Hematopoietic multipotent progenitor cell treated with erythropoietin and hydrocortisone succinate and interleukin-3 and kit ligand, for 17 days (in vitro differentiated cells): Measurements from ENCODE around the gene NCKIPSD.
"Not testable (repeated sequence)": the region's sequence is repeated elsewhere in the genome, so short reads cannot be mapped to it uniquely, and the experiment has no call there.

Experiments used
- DNase-seq: peaks from one replicate; pipeline ENCODE4 v3.0.0-alpha.2; 2015; ENCODE audit warnings: low spot score

NCKIPSD gene

DNA sequence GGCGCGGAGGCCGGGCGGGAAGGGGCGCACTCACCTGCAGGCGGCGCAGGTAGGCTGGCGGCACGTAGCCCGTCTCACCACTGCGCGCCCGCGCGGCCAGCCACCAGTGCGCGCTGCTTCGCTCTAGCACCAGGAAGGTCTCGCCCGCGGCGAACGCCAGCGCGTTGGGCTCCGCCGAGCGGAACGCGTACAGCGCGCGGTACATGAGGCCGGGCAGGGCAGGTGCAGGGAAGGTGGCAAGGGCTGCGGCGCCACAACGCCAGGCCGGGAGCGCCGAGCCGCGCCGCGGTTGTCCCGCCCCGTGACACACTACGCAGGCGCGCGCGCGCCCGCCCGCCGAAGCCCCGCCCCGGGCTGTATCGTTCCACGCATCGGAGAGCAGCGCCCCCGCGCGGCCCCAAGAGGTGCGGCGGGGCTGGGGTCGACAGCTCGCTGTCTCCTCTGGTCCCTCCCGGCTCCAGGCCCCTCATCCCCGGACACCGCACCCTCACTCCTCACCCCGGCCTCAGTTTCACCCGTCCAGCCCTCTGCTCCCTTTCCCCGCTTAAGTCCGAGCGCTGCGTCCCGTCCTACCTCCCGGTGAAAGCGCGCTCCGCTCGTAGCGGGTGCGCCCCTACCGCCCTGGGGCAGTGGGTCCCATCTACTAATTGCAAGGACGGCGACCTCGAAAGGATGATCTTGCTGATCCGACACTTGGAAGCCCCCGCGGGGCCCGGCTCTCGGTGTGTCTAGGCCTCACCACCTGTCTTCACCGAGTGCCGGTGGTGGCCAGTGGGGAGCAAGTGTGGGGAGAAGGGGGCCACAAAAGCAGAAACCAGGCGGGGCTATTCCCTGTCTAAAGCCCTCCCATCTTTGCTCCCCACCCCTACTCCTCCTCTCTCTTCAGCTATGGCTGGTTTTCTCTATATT is at the start of gene NCKIPSD:
TSS of gene NCKIPSD (minus strand) at position 313 of the 909 bp plus-strand sequence. CDS start at position 205, 108 bp downstream.
- peak; percentile 91 for DNase-seq

DNA sequence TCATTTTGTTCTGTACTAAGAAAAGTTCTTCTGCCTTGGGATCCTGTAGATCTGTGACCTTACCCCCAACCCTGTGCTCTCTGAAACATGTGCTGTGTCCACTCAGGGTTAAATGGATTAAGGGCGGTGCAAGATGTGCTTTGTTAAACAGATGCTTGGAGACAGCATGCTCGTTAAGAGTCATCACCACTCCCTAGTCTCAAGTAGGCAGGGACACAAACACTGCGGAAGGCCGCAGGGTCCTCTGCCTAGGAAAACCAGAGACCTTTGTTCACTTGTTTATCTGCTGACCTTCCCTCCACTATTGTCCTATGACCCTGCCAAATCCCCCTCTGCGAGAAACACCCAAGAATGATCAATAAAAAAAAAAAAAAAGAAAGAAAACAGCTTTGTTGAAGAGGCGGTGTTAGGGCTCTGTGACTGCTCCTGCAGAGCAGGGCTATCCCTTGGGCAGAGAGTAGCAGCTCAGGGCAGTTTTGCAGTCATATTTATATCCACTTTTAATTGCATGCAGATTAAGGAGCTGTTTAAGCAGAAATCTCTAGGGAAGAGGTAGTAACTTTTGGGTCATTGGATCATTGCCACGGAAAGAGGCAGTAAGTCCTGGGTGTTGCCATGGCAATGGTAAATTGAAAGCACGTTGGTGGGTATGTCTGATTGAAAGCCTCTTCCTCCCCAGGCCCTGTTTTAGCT is 49.5 kb upstream of the NCKIPSD start:
- not testable (repeated sequence) for DNase-seq

DNA sequence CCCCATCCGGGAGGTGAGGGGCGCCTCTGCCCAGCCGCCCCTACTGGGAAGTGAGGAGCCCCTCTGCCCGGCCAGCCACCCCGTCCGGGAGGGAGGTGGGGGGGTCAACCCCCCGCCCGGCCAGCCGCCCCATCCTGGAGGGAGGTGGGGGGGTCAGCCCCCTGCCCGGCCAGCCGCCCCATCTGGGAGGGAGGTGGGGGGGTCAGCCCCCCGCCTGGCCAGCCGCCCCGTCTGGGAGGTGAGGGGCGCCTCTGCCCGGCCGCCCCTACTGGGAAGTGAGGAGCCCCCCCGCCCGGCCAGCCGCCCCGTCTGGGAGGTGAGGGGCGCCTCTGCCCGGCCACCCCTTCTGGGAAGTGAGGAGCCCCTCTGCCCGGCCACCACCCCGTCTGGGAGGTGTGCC is 48.8 kb upstream of the NCKIPSD start:
- not testable (repeated sequence) for DNase-seq

DNA sequence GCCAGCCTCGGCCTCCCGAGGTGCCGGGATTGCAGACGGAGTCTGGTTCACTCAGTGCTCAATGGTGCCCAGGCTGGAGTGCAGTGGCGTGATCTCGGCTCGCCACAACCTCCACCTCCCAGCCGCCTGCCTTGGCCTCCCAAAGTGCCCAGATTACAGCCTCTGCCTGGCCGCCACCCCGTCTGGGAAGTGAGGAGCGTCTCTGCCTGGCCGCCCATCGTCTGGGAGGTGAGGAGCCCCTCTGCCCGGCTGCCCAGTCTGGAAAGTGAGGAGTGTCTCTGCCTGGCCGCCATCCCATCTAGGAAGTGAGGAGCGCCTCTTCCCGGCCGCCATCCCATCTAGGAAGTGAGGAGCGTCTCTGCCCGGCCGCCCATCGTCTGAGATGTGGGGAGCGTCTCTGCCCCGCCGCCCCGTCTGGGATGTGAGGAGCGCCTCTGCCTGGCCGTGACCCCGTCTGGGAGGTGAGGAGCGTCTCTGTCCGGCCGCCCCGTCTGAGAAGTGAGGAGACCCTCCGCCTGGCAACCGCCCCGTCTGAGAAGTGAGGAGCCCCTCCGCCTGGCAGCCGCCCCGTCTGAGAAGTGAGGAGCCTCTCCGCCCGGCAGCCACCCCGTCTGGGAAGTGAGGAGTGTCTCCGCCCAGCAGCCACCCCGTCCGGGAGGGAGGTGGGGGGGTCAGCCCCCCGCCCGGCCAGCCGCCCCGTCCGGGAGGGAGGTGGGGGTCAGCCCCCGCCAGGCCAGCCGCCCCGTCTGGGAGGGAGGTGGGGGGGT is 48.2 kb upstream of the NCKIPSD start:
- not testable (repeated sequence) for DNase-seq

DNA sequence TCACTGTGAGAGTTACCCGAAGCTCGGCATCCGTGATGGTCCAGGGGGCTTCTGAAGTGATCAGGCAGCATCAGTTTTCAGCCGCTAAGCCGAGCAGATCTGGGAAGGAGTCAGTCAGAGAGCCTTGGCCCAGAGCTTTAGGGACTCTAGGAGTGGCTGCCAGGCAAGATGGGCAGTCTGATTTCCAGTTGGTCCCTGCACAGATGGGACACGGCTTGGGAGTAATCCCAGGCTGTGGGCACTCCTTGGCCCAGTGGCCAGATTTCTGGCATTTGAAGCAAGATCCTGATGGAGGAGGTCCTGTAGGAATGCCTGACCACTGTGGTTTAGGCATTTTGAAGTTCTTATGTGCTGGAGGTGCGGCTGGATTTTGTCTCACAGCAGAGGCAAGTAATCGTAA is 41.8 kb upstream of the NCKIPSD start:
- DNase-seq, result no peak

DNA sequence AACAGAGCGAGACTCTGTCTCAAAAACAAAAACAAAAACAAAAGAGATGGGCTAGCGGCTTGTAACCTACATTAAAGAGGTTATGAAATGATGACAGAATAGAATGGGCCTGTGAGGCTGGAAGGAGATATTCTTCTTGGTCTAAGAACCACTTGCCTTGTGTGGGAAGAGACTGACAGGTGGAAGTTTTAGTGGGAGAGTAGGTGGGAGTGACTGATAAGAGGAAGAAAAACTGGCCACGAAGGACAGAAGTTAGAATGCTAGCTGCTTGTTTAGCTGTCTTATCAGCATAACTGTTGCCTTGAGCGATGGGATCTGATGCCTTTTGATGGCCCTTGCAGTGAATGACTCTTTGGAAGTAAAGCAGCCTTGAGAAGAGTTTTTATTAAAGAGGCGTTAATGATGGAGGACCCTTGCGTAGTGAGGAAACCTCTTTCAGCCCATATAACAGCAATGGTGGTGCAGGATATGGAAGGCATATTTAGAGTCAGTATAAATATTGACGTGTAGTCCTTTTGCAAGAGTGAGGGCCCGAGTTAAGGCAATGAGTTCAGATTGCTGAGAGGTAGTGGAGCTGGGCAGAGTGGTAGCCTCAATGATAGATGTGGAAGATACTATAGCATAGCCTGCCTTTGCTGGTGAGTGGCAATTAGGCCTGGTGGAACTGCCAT is 39.6 kb upstream of the NCKIPSD start:
- not testable (repeated sequence) for DNase-seq

DNA sequence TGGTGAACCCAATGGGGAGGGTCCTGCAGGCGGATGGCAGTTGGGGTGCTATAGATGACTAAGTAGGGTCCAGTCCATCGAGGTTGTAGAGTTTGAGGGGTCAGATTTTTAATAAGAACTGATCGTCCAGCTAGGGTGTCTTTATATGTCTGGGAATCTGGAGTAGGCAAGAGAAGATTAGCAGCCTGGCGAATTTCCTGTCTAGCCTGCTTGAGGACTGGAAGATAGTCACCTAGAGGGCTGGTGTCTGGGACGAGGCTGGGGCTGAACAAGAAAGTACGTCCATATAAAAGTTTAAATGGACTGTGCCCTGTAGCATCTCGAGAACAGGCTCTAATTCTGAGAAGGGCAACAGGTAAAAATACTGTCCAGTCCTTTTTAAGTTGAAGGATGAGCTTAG is 38.0 kb upstream of the NCKIPSD start:
- DNase-seq, result no peak

DNA sequence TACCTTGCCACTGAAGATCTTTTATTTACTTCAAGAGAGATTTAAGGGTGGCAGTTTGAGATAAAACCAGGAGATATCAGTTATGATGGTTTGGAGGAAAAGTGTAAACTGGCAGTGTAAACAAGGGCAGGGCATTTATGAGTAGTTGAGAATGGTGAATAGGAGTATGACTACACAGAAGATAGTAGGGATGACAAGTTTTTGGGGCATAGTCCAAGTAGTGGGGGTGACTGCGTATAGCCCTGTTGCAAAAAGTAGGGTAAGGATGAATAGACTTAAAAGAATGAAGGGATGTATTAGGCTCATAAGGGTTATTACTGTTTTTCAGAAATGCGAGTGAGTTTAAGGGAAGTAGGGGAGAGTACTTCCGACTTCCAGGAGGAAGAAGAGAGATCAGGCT is 37.6 kb upstream of the NCKIPSD start:
- DNase-seq, result not testable (repeated sequence)

DNA sequence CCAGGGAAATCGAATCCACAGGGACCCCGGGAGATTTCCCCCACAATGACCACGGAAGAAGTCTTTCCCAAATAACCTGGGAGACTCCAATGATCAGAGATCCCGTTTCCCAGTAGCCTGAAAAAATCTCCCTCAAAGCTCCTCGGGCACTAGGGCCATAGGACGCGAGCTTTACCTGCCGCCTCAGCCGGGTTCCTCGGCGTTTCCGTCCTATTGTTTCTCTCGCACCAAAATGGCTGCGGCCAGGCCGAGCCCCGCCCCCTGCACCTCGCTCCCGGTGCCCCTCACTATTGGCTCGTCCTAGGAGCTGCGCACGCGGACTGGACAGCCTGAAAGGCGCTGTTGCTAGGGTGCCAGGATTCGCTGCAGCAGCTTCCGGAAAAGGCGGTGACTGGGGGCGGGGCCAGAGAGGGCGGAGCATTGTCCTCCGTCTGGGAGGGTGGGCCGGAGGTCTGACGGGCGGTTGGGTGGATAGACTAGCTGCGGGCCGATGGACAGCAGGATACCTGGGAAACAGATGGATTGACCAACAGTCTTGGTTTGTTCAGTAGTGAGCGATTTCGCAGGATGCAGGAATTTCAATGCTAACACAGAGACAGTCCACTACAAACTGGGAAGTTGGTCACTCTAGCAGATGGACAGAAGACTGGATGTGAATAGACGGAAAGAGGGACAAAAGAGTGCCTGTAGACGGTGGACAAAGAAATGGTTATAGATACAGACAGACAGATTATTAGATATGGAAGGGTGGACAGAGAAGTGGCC is 31.4 kb upstream of the NCKIPSD start, which contains the start of gene IP6K2:
TSS of gene IP6K2 (minus strand) at position 240 of the 765 bp plus-strand sequence. CDS start 21,930 bp downstream, outside the sequence.
- DNase-seq, result peak; percentile 96

DNA sequence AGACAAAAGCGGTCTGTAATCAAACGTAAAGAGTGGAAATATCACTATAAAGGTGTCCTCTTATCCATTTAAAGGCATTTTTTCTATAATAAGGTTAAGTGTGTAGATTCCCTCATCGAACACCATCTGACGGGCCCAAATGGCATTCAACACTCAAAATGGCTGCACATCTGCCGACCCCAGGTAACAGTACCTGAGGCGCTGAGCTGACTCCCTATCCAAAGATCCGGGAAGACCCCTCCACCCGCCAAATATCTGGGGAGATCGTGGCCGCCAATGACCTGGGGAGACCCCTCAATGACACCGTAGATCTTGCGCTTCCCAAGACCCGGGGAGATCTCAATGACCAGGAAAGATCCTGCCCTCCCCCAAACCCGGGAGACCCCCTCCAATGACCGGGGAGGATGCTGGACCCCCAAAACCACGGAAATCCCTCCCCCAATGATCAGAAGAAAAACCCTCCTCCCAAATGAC is 30.8 kb upstream of the NCKIPSD start:
- no peak for DNase-seq

DNA sequence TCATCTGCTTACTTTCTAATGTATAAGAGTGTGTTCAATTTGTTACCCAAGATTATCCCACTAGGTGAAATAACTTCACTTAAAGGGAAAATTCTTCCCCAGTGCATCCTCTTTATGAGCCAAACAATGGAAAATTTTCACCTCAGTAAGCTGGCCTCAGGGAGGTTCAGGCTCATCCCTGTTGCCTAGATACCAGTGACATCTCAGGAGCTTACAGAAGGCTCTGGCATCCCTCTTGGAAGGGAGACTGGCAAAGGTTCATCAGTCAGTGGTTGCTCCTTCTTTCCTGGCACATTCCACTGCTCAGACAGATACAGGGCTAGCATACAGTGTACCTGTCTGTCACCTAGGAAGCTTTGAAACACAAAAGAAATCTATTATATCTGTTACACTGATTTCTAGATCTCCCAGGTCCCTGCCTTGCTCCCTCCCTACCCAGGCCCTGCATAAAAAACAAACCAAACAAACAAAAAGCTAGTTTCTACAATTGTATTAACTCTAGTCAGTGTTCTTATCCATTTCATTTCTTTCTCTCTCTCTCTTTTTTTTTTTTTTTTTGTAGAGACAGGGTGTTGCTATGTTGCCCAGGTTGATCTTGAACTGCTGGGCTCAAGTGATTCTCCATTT is 29.6 kb upstream of the NCKIPSD start:
- DNase-seq, result no peak

DNA sequence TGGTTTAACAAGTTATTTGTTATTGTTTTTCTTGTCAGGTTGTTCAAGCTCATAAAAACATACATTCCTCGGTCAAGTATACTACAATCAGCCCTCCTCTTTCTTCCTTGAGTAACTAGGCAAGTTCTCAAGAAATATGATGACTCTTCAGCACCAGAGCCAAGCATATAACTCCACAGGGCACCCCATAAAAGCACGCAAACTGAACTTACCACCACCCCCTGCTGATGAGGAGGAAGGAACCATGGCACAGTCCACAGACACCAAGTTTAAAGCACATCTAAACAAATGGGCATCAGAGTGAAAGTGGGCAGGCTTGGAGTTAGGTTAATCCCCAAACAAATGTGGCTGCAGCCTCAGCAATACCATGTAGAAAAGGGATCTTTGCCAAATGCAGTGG is 26.0 kb upstream of the NCKIPSD start:
- no peak for DNase-seq

DNA sequence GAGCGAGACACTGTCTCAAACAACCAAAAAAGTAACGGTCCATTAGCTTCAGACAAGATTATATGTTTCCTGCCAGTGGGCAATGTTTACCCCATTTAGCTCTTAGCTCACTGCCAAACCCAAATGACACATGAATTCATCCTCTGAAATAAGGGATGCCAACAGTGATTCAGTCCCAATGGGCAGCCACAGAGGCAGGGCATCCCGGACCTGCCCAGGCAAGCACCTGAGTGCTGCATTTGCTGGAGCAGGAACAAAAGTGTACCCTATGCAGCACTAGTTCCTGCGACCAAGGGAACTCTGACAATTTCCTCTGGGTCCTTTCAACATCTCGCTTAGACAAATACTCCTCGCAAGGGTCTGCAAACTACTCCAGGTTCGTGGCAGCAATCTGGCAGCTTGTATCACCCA is 23.3 kb upstream of the NCKIPSD start:
- peak; percentile 35 for DNase-seq

DNA sequence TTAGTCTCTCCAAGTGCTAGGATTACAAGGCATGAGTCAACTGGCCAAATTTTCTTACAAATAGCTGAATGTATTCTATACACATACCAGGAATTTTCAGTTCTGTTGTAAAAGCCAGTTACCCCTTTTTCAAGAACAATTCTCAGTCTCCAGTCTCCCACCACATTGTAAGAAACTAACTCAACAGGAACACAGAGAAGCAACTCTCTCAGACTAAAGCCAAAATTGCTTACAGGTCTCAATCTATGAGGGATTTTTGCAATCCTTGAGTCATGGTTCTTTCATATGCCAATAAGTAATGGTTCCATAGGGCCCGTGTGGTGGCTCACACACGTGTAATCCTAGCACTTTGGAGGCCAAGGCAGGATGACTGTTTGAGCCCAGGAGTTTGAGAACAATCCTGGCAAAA is 22.8 kb upstream of the NCKIPSD start:
- no peak for DNase-seq

DNA sequence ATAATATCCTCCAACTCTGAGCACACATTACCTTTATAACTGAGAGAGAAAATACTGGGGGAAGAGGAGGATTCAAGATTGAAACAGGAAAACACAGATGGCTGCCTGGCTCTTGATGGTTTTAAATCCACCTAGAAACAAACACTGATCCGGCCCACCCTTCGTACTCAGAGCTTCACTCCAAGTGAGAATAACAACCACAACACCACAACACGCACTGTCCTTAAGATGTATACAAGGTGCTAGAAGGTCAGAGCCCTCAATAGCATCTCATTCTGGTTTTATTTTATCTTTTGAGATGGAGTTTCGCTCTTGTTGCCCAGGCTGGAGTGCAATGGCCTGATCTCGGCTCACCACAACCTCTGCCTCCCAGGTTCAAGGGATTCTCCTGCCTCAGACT is 21.4 kb upstream of the NCKIPSD start:
- DNase-seq, result no peak

DNA sequence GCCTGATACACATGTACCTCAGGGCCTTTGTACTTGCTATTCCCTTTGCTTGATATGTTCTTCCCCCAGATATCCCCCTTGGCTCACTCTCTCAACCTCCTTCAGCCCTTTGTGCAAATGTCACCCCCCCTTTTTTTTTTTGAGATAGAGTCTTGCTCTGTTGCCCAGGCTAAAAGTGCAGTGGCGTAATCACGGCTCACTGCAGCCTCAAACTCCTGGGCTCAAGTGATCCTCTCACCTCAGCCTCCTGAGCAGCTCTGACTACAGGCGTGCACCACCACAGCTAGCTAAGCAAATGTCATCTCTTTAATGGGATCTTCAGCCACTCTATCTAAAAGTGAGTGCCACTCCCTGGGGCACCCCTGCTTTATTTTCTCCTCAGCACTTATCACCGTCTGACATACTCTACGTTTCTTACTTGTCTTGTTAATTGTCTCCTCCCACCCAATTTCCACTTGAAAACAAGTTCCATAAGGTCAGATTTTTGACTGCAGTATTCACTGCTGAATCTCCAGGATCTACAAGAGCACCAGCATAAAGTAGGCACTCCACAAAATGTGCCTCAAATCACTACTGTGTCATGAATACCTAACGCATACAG is 16.7 kb upstream of the NCKIPSD start:
- DNase-seq, result no peak

DNA sequence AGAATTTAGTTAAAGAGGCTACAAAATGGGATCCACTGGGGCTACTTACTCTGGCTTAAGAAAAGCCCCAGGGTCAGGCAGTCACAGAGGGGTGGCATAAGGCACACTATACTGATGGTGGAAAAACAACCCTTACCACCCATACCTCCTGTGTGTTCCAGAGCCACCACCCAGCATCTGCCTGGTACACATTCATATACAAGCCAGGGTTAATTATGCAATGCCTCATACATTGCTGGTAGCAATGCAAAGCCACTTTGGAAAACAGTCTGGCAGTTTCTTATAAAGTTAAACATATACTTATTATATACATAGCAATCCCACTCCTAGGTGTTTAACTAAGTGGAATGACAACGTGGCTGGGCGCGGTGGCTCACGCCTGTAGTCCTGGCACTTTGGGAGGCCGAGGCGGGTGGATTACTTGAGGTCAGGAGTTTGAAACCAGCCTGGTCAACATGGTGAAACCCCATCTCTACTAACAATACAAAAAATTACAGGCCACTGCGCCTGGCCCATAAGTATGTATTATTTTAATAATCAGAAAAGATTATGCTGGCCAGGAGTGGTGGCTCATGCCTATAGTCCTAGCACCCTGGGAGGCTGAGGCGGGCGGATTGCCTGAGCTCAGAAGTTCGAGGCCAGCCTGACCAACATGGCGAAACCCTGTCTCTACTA is 15.2 kb upstream of the NCKIPSD start:
- DNase-seq, result no peak

DNA sequence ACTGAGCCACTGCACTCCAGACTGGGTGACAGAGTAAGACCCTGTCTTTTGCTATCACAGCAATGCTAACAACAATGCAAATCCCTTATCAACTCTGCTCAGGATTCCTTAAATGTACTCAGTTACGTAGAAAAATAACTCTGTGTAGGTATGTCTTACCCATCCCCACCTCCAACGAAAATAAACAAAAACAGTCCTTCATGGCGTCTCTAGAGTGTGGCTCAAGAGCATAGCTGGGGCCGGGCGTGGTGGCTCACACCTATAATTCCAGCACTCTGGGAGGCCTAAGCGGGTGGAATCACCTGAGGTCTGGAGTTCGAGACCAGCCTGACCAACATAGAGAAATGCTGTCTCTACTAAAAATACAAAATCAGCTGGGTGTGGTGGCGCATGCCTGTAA is 13.2 kb upstream of the NCKIPSD start:
- no peak for DNase-seq

DNA sequence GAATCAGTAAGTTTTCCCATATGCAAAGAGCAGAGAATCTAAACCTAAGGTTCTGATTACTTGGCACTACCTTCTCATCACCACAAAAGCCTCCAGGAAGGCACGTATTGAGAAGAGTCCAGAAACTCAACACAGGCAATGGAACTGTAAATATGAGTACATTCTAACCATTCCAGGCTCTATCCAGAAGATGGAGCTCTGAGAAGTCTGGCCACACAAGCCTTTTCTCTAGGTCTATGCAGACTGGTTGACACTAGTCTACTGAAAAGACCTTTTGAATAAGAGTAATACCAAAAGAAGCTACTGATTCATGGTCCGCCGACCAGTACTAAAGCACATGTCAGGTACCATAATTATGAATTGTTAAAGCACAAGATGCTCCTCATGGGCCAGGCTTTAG is 12.2 kb upstream of the NCKIPSD start:
- no peak for DNase-seq
